OCI-LY7 (cell line): Measurements from ENCODE around the gene SRSF2.

ENCODE experiments used
- EZH2phosphoT487 ChIP-seq: fragments of 200-600 bp; sonication (generic); IDR thresholded peaks from 2 replicates; pipeline ENCODE4 v1.6.1; 2018; ENCODE audit warnings: low read depth, borderline replicate concordance, mild to moderate bottlenecking, mixed run types, antibody characterized with exemption, low read length, moderate library complexity, mixed read lengths
- TF ChIP-seq, protein P1 (sequence below): fragments of 200-600 bp; sonication (generic); conservative IDR thresholded peaks from 2 replicates; pipeline ENCODE4 v1.5.1; 2014; ENCODE audit warnings: mild to moderate bottlenecking, antibody characterized with exemption, low read length, moderate library complexity, mixed read lengths

GRCh38 chr17:76691379-76692191, 45.5 kb downstream of the SRSF2 start:
- TF ChIP-seq, protein P1, sequence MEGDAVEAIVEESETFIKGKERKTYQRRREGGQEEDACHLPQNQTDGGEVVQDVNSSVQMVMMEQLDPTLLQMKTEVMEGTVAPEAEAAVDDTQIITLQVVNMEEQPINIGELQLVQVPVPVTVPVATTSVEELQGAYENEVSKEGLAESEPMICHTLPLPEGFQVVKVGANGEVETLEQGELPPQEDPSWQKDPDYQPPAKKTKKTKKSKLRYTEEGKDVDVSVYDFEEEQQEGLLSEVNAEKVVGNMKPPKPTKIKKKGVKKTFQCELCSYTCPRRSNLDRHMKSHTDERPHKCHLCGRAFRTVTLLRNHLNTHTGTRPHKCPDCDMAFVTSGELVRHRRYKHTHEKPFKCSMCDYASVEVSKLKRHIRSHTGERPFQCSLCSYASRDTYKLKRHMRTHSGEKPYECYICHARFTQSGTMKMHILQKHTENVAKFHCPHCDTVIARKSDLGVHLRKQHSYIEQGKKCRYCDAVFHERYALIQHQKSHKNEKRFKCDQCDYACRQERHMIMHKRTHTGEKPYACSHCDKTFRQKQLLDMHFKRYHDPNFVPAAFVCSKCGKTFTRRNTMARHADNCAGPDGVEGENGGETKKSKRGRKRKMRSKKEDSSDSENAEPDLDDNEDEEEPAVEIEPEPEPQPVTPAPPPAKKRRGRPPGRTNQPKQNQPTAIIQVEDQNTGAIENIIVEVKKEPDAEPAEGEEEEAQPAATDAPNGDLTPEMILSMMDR, result no peak
- no peak for TF ChIP-seq EZH2phosphoT487
